Ecto neural progenitor cell (in vitro differentiated cells): ENCODE measurements around the gene DDX39A.

Experiments used
- DNase-seq: peaks from one replicate; pipeline ENCODE4 v3.0.0-alpha.2; 2018; ENCODE audit warnings: low spot score

The DDX39A gene

DNA sequence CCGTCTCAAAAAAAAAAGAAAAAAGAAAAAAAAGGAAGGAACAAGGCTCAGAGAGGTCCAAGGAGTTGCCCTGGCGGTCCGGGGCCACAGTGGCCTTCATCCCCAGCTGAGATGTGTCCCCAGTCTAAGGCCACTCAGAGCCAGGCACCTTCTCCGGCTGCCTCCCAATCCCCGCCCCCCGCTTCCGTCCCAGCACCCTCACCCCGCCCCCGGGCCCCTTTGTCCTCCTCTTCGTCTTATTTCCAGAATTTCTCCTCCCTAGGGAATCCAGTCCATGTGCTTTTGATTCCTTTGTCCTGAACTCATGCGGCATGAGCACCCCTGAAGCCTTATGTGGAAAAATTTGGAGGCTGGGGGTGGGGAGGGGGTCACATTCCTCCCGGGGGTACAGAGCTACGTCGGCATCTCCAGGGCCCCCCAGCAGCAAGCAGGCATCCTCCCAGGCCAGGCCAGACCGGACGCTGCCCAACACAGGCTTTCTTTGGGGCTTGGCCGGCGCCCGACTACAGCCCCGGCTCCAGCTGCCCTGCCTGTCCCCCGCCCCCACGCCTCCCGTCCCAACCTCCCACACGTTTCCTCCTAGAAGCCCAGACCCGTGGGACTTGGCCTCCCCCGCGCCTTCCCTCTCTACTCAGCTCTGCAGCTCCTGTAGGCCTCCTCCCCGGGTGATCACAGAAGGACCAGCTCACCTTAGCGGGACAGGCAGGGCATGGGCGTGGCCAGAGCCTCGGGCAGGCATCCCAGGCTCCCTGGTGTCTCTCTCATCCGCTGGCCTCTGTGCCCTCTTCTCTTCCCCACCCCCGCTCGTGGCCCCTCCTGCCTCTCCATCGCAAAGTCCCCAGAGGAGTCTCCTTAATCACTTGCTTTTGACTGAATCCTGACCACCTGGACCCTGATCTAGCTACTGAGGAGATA, 55.7 kb downstream of the DDX39A start:
- peak; percentile 73 for DNase-seq

DNA sequence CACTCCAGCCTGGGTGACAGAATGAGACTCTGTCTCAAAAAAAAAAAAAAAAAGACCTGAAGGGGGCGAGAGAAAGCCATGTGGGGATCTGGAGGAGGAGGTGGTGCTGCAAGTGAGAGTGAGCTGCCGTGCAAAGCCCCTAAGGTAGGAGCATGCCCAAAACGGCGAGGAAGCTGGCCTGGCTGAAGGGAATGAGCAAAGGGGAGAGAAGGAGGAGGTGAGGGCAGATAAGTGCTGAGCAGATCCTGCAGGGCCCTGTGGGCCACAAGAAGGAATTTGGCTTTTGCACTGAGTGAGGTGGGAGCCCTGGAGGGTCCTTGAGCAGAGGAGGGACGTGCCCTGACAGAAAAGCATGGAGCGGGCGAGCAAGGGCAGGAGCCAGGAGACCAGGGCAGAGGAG, 57.3 kb downstream of the DDX39A start:
- DNase-seq, result no peak
